HepG2 (cell line): ENCODE data around the gene CMPK1. TPM values are rescaled to one million over a fixed set of nuclear protein-coding genes. Genes with fewer than 3 reads are reported as not detected.

Experiments used
- ATAC-seq: fragments of 200-7000 bp; cut with Tn5 transposase; 3 replicates; pipeline ENCODE4 v1.9.1; 2020; ENCODE audit warnings: mild to moderate bottlenecking, moderate library complexity
- BruUV-seq: library from RNA; stranded (reverse); fragments of 400-500 nt; replicated peaks from 2 replicates; lab custom pipeline; 2021; lab: Mats Ljungman, UMichigan
- CTCF ChIA-PET: fragments of 300-600 bp; formaldehyde crosslinking; extraction: SDS; loops from one replicate; lab custom pipeline; 2021; ENCODE audit warnings: low total read pairs, inconsistent platforms, low intra/inter-chr PET ratio; lab: Yijun Ruan, JAX
- POLR2A ChIA-PET: fragments of 350-600 bp; sonication (Branson Sonifier 250); formaldehyde crosslinking; loops from one replicate; lab custom pipeline; 2020; ENCODE audit warnings: antibody characterized with exemption, inconsistent platforms; lab: Yijun Ruan, JAX
- DNase-seq: peaks from one replicate; pipeline ENCODE4 v3.0.0-alpha.2; 2015; ENCODE audit warnings: low spot score
- FAIRE-seq: peaks from 3 replicates; lab custom pipeline; 2011; peaks lifted over from hg19 to GRCh38; lab: Jason Lieb, UNC
- H2AFZ ChIP-seq: one replicate; pipeline ENCODE4 v1.6.1; 2011; ENCODE audit warnings: low read length, inconsistent platforms
- H3K27ac ChIP-seq: fragments of 300-600 bp; 3 replicates; pipeline ENCODE4 v1.8.0; 2011; ENCODE audit warnings: mixed run types, mild to moderate bottlenecking, mixed read lengths, low read length, inconsistent platforms; ENCODE audit not compliant: insufficient read depth; ENCODE audit errors: extremely low read length
- H3K27me3 ChIP-seq, 2 experiments: fragments of 200-600 bp in 1 of 2; 2 replicates in 1 of 2; 3 replicates in 1 of 2; pipeline versions ENCODE4 v1.6.0 to v1.8.0; 2011; ENCODE audit warnings: low read length in 2 of 2, mild to moderate bottlenecking in 2 of 2, moderate library complexity in 2 of 2, inconsistent platforms in 1 of 2; ENCODE audit not compliant: insufficient read depth in 2 of 2, control insufficient read depth in 1 of 2
- H3K36me3 ChIP-seq, 2 experiments: fragments of 200-600 bp in 1 of 2; replicated peaks in 1 of 2; 2 replicates in 1 of 2; 3 replicates in 1 of 2; pipeline versions ENCODE4 v1.5.1 to v1.8.0; 2011; ENCODE audit warnings: low read length in 2 of 2, inconsistent platforms in 1 of 2; ENCODE audit not compliant: insufficient read depth in 2 of 2, control insufficient read depth in 1 of 2
- H3K4me1 ChIP-seq: 2 replicates; pipeline ENCODE4 v1.5.1; 2012; ENCODE audit warnings: low read length, inconsistent platforms; ENCODE audit not compliant: insufficient read depth
- H3K4me2 ChIP-seq: 2 replicates; pipeline ENCODE4 v1.6.0; 2011; ENCODE audit warnings: low read depth, low read length, inconsistent platforms
- H3K4me3 ChIP-seq, 3 experiments: fragments of 200-600 bp in 1 of 3; sonication (generic), shearing (Covaris generic) in 1 of 3; replicated peaks in 1 of 3; 2 replicates each; pipeline ENCODE4 v1.5.1; 2011 to 2016; ENCODE audit warnings: low read length in 3 of 3, inconsistent platforms in 2 of 3, low read depth in 2 of 3, mild to moderate bottlenecking in 2 of 3, control low read depth in 1 of 3, mixed read lengths in 1 of 3; ENCODE audit not compliant: insufficient read depth in 1 of 3
- H3K79me2 ChIP-seq: one replicate; pipeline ENCODE4 v1.6.1; 2011; ENCODE audit warnings: low read length, inconsistent platforms; ENCODE audit not compliant: insufficient read depth
- H3K9ac ChIP-seq: 2 replicates; pipeline ENCODE4 v1.6.0; 2011; ENCODE audit warnings: mild to moderate bottlenecking, low read depth, low read length, inconsistent platforms; ENCODE audit not compliant: insufficient read depth
- H3K9me3 ChIP-seq: 2 replicates; pipeline ENCODE4 v1.5.1; 2012; ENCODE audit warnings: mild to moderate bottlenecking, low read length
- H4K20me1 ChIP-seq: 2 replicates; pipeline ENCODE4 v1.6.0; 2011; ENCODE audit warnings: inconsistent platforms, mild to moderate bottlenecking, low read length, moderate library complexity; ENCODE audit not compliant: insufficient read depth
- MAFG ChIP-seq: sonication (generic); formaldehyde crosslinking; IDR thresholded peaks from 2 replicates; pipeline ENCODE4 v1.5.1; 2020; ENCODE audit warnings: mild to moderate bottlenecking, missing genetic modification reagents
- ZBTB40 ChIP-seq, 2 experiments: fragments of 450-650 bp in 1 of 2; sonication (generic) in 1 of 2; formaldehyde crosslinking in 1 of 2; IDR thresholded peaks; 2 replicates each; pipeline versions ENCODE4 v1.6.1 to v1.8.0; 2016 to 2022; ENCODE audit warnings: antibody characterized with exemption in 1 of 2, mild to moderate bottlenecking in 1 of 2, missing genetic modification reagents in 1 of 2
- WGBS: methylation state at CpG from one replicate; pipeline ENCODE4 v1.1.6; 2017; ENCODE audit warnings: low lambda C conversion rate; 5-methylcytosine and 5-hydroxymethylcytosine counted together
- in situ Hi-C: cut with HindIII; loops from 2 replicates; pipeline ENCODE4 v1.10.0; 2017; ENCODE audit warnings: low pct_unique_long_range_greater_than_20kb; ENCODE audit not compliant: extremely low pct_ligation_motif_present
- intact Hi-C: fragments of 100-400 bp; cut with micrococcal nuclease; formaldehyde crosslinking; loops from one replicate; pipeline ENCODE4 v1.10.0; 2022; ENCODE audit not compliant: unreplicated experiment
- polyA plus RNA-seq, 8 experiments: library from polyadenylated mRNA; depleted of rRNA in 3 of 8; stranded (reverse) in 7 of 8; unstranded in 1 of 8; fragments of >200 nt; fragmentation: Illumina TruSeq in 4 of 8; extraction: Trizol in 4 of 8; gene quantifications; 2 replicates each; pipeline versions ENCODE4 v1.2.1 to v1.2.3, GENCODE V29; 2011 to 2016; ENCODE audit warnings: low read depth in 4 of 8, missing spikeins in 1 of 8, mixed read lengths in 1 of 8; ENCODE audit not compliant: insufficient read depth in 1 of 8
- total RNA-seq, 5 experiments: library from RNA; depleted of rRNA; stranded (reverse); fragments of >200 nt; fragmentation: Illumina TruSeq; extraction: Trizol; gene quantifications; 2 replicates each; pipeline ENCODE4 v1.2.3, GENCODE V29; 2016; ENCODE audit warnings: low read depth in 1 of 5

Gene CMPK1
- total and polyA plus RNA-seq, 2 of the 13 experiments (the other 11 are each of a cell fraction or from before 2014, with no cell fraction given) = 38.3 to 92.0 TPM

- Histone ChIP-seq H3K9me3 (no peaks in the 10 kb centered on the region), H3K27me3 (no peaks in the 10 kb centered on the region), H4K20me1 (no peaks in the 10 kb centered on the region), H3K4me1 (peaks cover 70% of the 10 kb centered on the region), H3K4me3 (no peak overlapping the region), H3K79me2 (no peaks in the 10 kb centered on the region), H3K36me3 (no peaks in the 10 kb centered on the region), H2AFZ (no peak overlapping the region), H3K27ac (no peak overlapping the region), H3K4me2 (no peak overlapping the region), H3K9ac (no peak overlapping the region)
- CTCF ChIA-PET = no interaction called here
- 64% methylated on average over 6 of the region's 6 CpGs for WGBS
- POLR2A ChIA-PET = no interaction called here
- TF ChIP-seq ZBTB40 (IDR thresholded peaks at IDR 0.05) (no peak), ZBTB40 (CRISPR knock-in tag; IDR thresholded peaks at IDR 0.05) (peak; percentile 69; the same call in 1 of the 2 replicates), MAFG (no peak)
- no peak for FAIRE-seq
- no TSS peak for BruUV-seq
- in situ Hi-C loops = loop anchor here (5.0 kb wide), 1 partner anchor 37 kb away; no protein-coding TSS in a partner anchor
- intact Hi-C loops = loop anchor here (5.0 kb wide), 1 partner anchor 342 kb away; no protein-coding TSS in a partner anchor
- no peak for ATAC-seq
- no peak for DNase-seq
Measured at GRCh38 chr1:47385020-47385419, 51.4 kb downstream of the CMPK1 start.
